Activated CD4-positive, alpha-beta T cell treated with anti-CD3 and anti-CD28 coated beads for 36 hours (primary cell): Measurements from ENCODE around the gene GTF2A1. TPM values are rescaled to one million over a fixed set of nuclear protein-coding genes. Genes with fewer than 3 reads are reported as not detected.

Experiments
- ATAC-seq: fragments of 200-7000 bp; cut with Tn5 transposase; one replicate; pipeline ENCODE4 v1.10.0; 2021; ENCODE audit warnings: mild to moderate bottlenecking, moderate library complexity
- CTCF ChIA-PET: fragments of 350-600 bp; sonication (Branson Sonifier 250); formaldehyde crosslinking; loops from one replicate; lab custom pipeline; 2021; ENCODE audit warnings: antibody characterized with exemption; lab: Charles Lee
- POLR2A ChIA-PET: fragments of 350-600 bp; sonication (Branson Sonifier 250); formaldehyde crosslinking; loops from one replicate; lab custom pipeline; 2021; ENCODE audit warnings: antibody characterized with exemption, inconsistent platforms; lab: Charles Lee
- DNase-seq: peaks from one replicate; pipeline ENCODE4 v3.0.0-alpha.2; 2020
- H3K27ac Mint-ChIP-seq: one replicate; pipeline ENCODE4 v1.8.0; 2021; ENCODE audit warnings: mixed read lengths
- H3K27me3 Mint-ChIP-seq: one replicate; pipeline ENCODE4 v1.8.0; 2021; ENCODE audit warnings: mixed read lengths
- H3K36me3 Mint-ChIP-seq: one replicate; pipeline ENCODE4 v1.8.0; 2021; ENCODE audit warnings: low read depth, mixed read lengths
- H3K4me1 Mint-ChIP-seq: one replicate; pipeline ENCODE4 v1.8.0; 2021; ENCODE audit warnings: mixed read lengths
- H3K4me3 Mint-ChIP-seq: one replicate; pipeline ENCODE4 v1.8.0; 2021; ENCODE audit warnings: mild to moderate bottlenecking, moderate library complexity, mixed read lengths
- H3K9me3 Mint-ChIP-seq: one replicate; pipeline ENCODE4 v1.8.0; 2021; ENCODE audit warnings: low read depth, mixed read lengths
- intact Hi-C, 2 experiments: fragments of 100-400 bp; cut with DNase I in 1 of 2; cut with micrococcal nuclease in 1 of 2; formaldehyde crosslinking; loops; one replicate each; pipeline versions ENCODE4 v1.14.2 to v1.15.1; 2022 to 2024; cut with DNase I, micrococcal nuclease
- total RNA-seq, 2 experiments: library from RNA; stranded (reverse); gene quantifications; one replicate each; pipeline ENCODE4 v1.2.3, GENCODE V29; 2021

Gene GTF2A1
- total RNA-seq, 2 experiments from 2014 or later = 40.3 to 57.8 TPM

- no peak for ATAC-seq
- intact Hi-C loops = no loop called here
- no peak overlapping the region for H3K4me3 Mint-ChIP-seq
- H3K9me3 Mint-ChIP-seq = no peaks in the 10 kb centered on the region
- no peaks in the 10 kb centered on the region for H3K27me3 Mint-ChIP-seq
- POLR2A ChIA-PET = no interaction called here
- CTCF ChIA-PET = interaction anchor here (0.9 to 2.8 kb wide), 2 partner anchors 8 to 12 kb away, joined by 3 to 13 read pairs; no protein-coding TSS in a partner anchor
- no peak overlapping the region for H3K27ac Mint-ChIP-seq
- DNase-seq = no peak
- peaks cover 18% of the 10 kb centered on the region for H3K36me3 Mint-ChIP-seq
- peaks cover 8% of the 10 kb centered on the region for H3K4me1 Mint-ChIP-seq
Observed at GRCh38 chr14:81178063-81178462, 42.7 kb downstream of the GTF2A1 start.

GRCh38 chr14:81177225-81177624 is 43.5 kb downstream of the GTF2A1 start:
- intact Hi-C loops = no loop called here
- Mint-ChIP-seq H3K27me3 (no peaks in the 10 kb centered on the region), H3K4me3 (no peak overlapping the region), H3K4me1 (peaks cover 2% of the 10 kb centered on the region), H3K27ac (no peak overlapping the region), H3K9me3 (no peaks in the 10 kb centered on the region), H3K36me3 (peaks cover 12% of the 10 kb centered on the region)
- POLR2A ChIA-PET = no interaction called here
- ATAC-seq (no peak), DNase-seq (no peak)
- CTCF ChIA-PET = interaction anchor here (0.9 kb wide), 2 partner anchors 11 to 15 kb away, joined by 3 read pairs; no protein-coding TSS in a partner anchor

- intact Hi-C loops = no loop called here
- DNase-seq (no peak), ATAC-seq (no peak)
- Mint-ChIP-seq H3K27me3 (no peaks in the 10 kb centered on the region), H3K9me3 (no peaks in the 10 kb centered on the region), H3K4me1 (peaks cover 2% of the 10 kb centered on the region), H3K4me3 (no peak overlapping the region), H3K36me3 (peaks cover 5% of the 10 kb centered on the region), H3K27ac (no peak overlapping the region)
- POLR2A ChIA-PET = no interaction called here
- CTCF ChIA-PET = interaction anchor here (0.9 to 2.4 kb wide), 2 partner anchors 9 to 14 kb away, joined by 3 to 7 read pairs; no protein-coding TSS in a partner anchor
Observed at GRCh38 chr14:81176241-81176640, 44.5 kb downstream of the GTF2A1 start.

GRCh38 chr14:81172881-81173280 is 47.9 kb downstream of the GTF2A1 start:
- no peaks in the 10 kb centered on the region for H3K36me3 Mint-ChIP-seq
- H3K27me3 Mint-ChIP-seq = no peaks in the 10 kb centered on the region
- no peak overlapping the region for H3K27ac Mint-ChIP-seq
- no peak for DNase-seq
- no peak for ATAC-seq
- no peaks in the 10 kb centered on the region for H3K9me3 Mint-ChIP-seq
- peaks cover 20% of the 10 kb centered on the region for H3K4me1 Mint-ChIP-seq
- ChIA-PET POLR2A (no interaction called here), CTCF (interaction anchor here (0.6 to 4.3 kb wide), 7 partner anchors 9 to 587 kb away, joined by 3 to 24 read pairs (median 3); no protein-coding TSS in a partner anchor)
- H3K4me3 Mint-ChIP-seq = no peak overlapping the region
- intact Hi-C loops = no loop called here

- ChIA-PET CTCF (interaction anchor here (0.6 to 4.3 kb wide), 7 partner anchors 8 to 586 kb away, joined by 3 to 24 read pairs (median 3); no protein-coding TSS in a partner anchor), POLR2A (interaction anchor here (0.6 to 0.7 kb wide), 2 partner anchors 48 to 1116 kb away, joined by 4 to 6 read pairs; partner anchors contain the start of gene GTF2A1)
- H3K4me1 Mint-ChIP-seq = peaks cover 20% of the 10 kb centered on the region
- H3K4me3 Mint-ChIP-seq = no peak overlapping the region
- no peaks in the 10 kb centered on the region for H3K9me3 Mint-ChIP-seq
- ATAC-seq = no peak
- intact Hi-C loops = no loop called here
- H3K27ac Mint-ChIP-seq = no peak overlapping the region
- H3K27me3 Mint-ChIP-seq = no peaks in the 10 kb centered on the region
- no peak for DNase-seq
- no peaks in the 10 kb centered on the region for H3K36me3 Mint-ChIP-seq
Observed at GRCh38 chr14:81172353-81172752, 48.4 kb downstream of the GTF2A1 start.

GRCh38 chr14:81170829-81171195 is 49.9 kb downstream of the GTF2A1 start:
- intact Hi-C loops = loop anchor here (1.0 to 2.0 kb wide), 7 partner anchors 48 to 293 kb away; partner anchors contain the start of genes CEP128 (in 1 of the 2) and TSHR (in 1 of the 2)
- no peaks in the 10 kb centered on the region for H3K27me3 Mint-ChIP-seq
- DNase-seq (no peak), ATAC-seq (no peak)
- H3K27ac Mint-ChIP-seq = peak overlapping the region; percentile 92
- H3K9me3 Mint-ChIP-seq = no peaks in the 10 kb centered on the region
- no peaks in the 10 kb centered on the region for H3K36me3 Mint-ChIP-seq
- H3K4me3 Mint-ChIP-seq = peak overlapping the region; percentile 83
- POLR2A ChIA-PET = interaction anchor here (1.3 to 1.4 kb wide), 2 partner anchors 48 to 50 kb away, joined by 5 to 6 read pairs; partner anchors contain the start of gene GTF2A1
- CTCF ChIA-PET = interaction anchor here (0.6 to 4.3 kb wide), 19 partner anchors 8 to 285 kb away, joined by 3 to 29 read pairs (median 4); partner anchors contain the start of gene TSHR
- H3K4me1 Mint-ChIP-seq = peaks cover 20% of the 10 kb centered on the region

- ATAC-seq = peak; percentile 98
- peak; percentile 94 for DNase-seq
- H3K27me3 Mint-ChIP-seq = no peaks in the 10 kb centered on the region
- H3K27ac Mint-ChIP-seq = peak overlapping the region; percentile 92
- intact Hi-C loops = loop anchor here (1.0 to 2.0 kb wide), 7 partner anchors 49 to 294 kb away; partner anchors contain the start of genes CEP128 (in 1 of the 2) and TSHR (in 1 of the 2)
- POLR2A ChIA-PET = interaction anchor here (1.3 to 1.4 kb wide), 2 partner anchors 49 to 51 kb away, joined by 5 to 6 read pairs; partner anchors contain the start of gene GTF2A1
- peak overlapping the region; percentile 83 for H3K4me3 Mint-ChIP-seq
- H3K4me1 Mint-ChIP-seq = peaks cover 20% of the 10 kb centered on the region
- no peaks in the 10 kb centered on the region for H3K9me3 Mint-ChIP-seq
- H3K36me3 Mint-ChIP-seq = no peaks in the 10 kb centered on the region
- CTCF ChIA-PET = interaction anchor here (0.6 to 4.3 kb wide), 18 partner anchors 9 to 286 kb away, joined by 3 to 29 read pairs (median 4); partner anchors contain the start of genes GTF2A1 and TSHR
Observed at GRCh38 chr14:81170104-81170828, 50.5 kb downstream of the GTF2A1 start.

GRCh38 chr14:81169711-81170103 is 51.1 kb downstream of the GTF2A1 start:
- Mint-ChIP-seq H3K36me3 (no peaks in the 10 kb centered on the region), H3K27ac (peak overlapping the region; percentile 92), H3K4me3 (peak overlapping the region; percentile 83), H3K9me3 (no peaks in the 10 kb centered on the region), H3K4me1 (peaks cover 23% of the 10 kb centered on the region), H3K27me3 (no peaks in the 10 kb centered on the region)
- ATAC-seq (peak; percentile 18), DNase-seq (peak; percentile 37)
- CTCF ChIA-PET = interaction anchor here (0.7 to 4.3 kb wide), 14 partner anchors 9 to 215 kb away, joined by 3 to 29 read pairs (median 6); partner anchors contain the start of genes GTF2A1 and TSHR
- intact Hi-C loops = loop anchor here (1.0 to 10.0 kb wide), 8 partner anchors 49 to 1115 kb away; partner anchors contain the start of genes CEP128 (in 1 of the 2) and TSHR (in 1 of the 2)
- POLR2A ChIA-PET = interaction anchor here (0.6 to 1.4 kb wide), 3 partner anchors 49 to 630 kb away, joined by 4 to 6 read pairs (median 5); partner anchors contain the start of gene GTF2A1

GRCh38 chr14:81169267-81169666 is 51.5 kb downstream of the GTF2A1 start:
- POLR2A ChIA-PET = interaction anchor here (0.6 to 1.4 kb wide), 3 partner anchors 50 to 631 kb away, joined by 4 to 6 read pairs (median 5); partner anchors contain the start of gene GTF2A1
- Mint-ChIP-seq H3K27ac (peak overlapping the region; percentile 92), H3K9me3 (no peaks in the 10 kb centered on the region), H3K4me1 (peaks cover 26% of the 10 kb centered on the region), H3K4me3 (peak overlapping the region; percentile 83), H3K36me3 (no peaks in the 10 kb centered on the region), H3K27me3 (no peaks in the 10 kb centered on the region)
- CTCF ChIA-PET = interaction anchor here (1.2 to 4.3 kb wide), 7 partner anchors 8 to 181 kb away, joined by 4 to 29 read pairs (median 13); partner anchors contain the start of gene GTF2A1
- intact Hi-C loops = loop anchor here in 1 of 2 experiments (10.0 kb wide), 1 partner anchor 1114 kb away; no protein-coding TSS in a partner anchor
- DNase-seq = no peak
- no peak for ATAC-seq

- intact Hi-C loops = loop anchor here in 1 of 2 experiments (10.0 kb wide), 1 partner anchor 1111 kb away; no protein-coding TSS in a partner anchor
- no peak overlapping the region for H3K4me3 Mint-ChIP-seq
- no peak for ATAC-seq
- H3K27ac Mint-ChIP-seq = no peak overlapping the region
- H3K27me3 Mint-ChIP-seq = no peaks in the 10 kb centered on the region
- H3K9me3 Mint-ChIP-seq = no peaks in the 10 kb centered on the region
- H3K4me1 Mint-ChIP-seq = peaks cover 33% of the 10 kb centered on the region
- ChIA-PET POLR2A (no interaction called here), CTCF (interaction anchor here (0.6 to 5.3 kb wide), 4 partner anchors 11 to 673 kb away, joined by 3 to 28 read pairs (median 4); no protein-coding TSS in a partner anchor)
- no peaks in the 10 kb centered on the region for H3K36me3 Mint-ChIP-seq
- no peak for DNase-seq
Observed at GRCh38 chr14:81166121-81166520, 54.6 kb downstream of the GTF2A1 start.
